ENCODE data around the gene PLPP4. TPM values are rescaled to one million over a fixed set of nuclear protein-coding genes. Genes with fewer than 3 reads are reported as not detected.

The PLPP4 gene
- total RNA-seq, 1 experiment from 2014 or later = not detected

DNA sequence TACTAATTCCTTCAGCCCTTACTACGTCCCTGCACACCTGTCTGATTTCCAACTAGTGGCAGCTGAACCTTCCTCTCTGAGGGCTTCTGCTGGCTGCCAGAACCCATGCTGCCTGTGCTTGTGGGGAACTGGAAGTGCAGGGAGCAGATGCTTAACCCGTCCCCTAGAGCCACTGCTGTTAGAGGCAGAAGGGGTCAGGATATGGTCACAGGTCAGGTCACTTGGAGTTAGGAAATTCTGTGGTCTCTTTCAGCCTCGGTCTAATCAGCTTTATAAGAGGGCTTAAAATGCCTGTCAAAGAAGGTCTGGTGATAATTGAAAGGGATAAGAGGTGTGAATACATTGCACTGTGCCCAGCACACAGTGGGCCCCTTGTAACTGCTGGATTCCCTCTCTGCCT is 82.0 kb downstream of the PLPP4 start:
- no peak for DNase-seq
- Histone ChIP-seq H3K4me3 (no peak overlapping the region), H3K9me3 (ENCODE audit: insufficient read depth, low read depth) (no peaks in the 10 kb centered on the region), H3K79me2 (ENCODE audit: low read depth) (no peaks in the 10 kb centered on the region), H3K4me1 (replicated peaks; ENCODE audit: insufficient read depth) (no peaks in the 10 kb centered on the region), H3K27ac (no peak overlapping the region), H3F3A (ENCODE audit: insufficient read depth, low read depth) (no peaks in the 10 kb centered on the region), H3K27me3 (ENCODE audit: insufficient read depth, low read depth) (no peaks in the 10 kb centered on the region), H2AFZ (no peak overlapping the region), H4K20me1 (ENCODE audit: insufficient read depth) (no peaks in the 10 kb centered on the region), H3K36me3 (ENCODE audit: low read depth) (no peaks in the 10 kb centered on the region), H3K4me2 (no peak overlapping the region), H3K9me2 (ENCODE audit: insufficient read depth) (no peaks in the 10 kb centered on the region)
- no TSS peak for BruUV-seq (replicated peaks)
- CTCF ChIA-PET = no interaction called here
- intact Hi-C loops (cut with micrococcal nuclease; ENCODE audit: unreplicated experiment) = no loop called here
- TF ChIP-seq, protein P1, sequence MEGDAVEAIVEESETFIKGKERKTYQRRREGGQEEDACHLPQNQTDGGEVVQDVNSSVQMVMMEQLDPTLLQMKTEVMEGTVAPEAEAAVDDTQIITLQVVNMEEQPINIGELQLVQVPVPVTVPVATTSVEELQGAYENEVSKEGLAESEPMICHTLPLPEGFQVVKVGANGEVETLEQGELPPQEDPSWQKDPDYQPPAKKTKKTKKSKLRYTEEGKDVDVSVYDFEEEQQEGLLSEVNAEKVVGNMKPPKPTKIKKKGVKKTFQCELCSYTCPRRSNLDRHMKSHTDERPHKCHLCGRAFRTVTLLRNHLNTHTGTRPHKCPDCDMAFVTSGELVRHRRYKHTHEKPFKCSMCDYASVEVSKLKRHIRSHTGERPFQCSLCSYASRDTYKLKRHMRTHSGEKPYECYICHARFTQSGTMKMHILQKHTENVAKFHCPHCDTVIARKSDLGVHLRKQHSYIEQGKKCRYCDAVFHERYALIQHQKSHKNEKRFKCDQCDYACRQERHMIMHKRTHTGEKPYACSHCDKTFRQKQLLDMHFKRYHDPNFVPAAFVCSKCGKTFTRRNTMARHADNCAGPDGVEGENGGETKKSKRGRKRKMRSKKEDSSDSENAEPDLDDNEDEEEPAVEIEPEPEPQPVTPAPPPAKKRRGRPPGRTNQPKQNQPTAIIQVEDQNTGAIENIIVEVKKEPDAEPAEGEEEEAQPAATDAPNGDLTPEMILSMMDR (conservative IDR thresholded peaks at IDR 0.05) = no peak
- TF ChIP-seq EZH2 (IDR thresholded peaks at IDR 0.05; ENCODE audit: low read depth) = no peak
- POLR2A ChIA-PET (ENCODE audit: unreplicated experiment) = no interaction called here

DNA sequence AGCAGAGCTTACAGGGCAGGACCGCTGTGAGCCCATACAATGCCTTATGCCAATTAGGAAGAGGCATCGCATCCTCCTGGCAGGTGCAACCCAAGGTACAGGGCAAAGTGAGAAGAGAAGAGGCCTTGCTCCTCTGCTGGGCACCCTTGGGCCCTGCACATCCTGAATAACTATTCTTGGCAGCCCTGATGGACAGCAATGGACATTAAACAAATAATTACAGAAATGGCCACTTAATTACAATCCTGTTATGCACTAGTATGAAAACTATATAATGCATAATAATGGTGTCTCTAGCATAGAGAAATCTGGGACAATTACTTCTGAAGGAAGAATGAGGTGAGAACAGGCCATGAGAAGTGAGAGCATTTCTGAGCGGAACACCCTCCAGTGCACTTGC is 83.5 kb downstream of the PLPP4 start:
- BruUV-seq (replicated peaks) = no TSS peak
- ChIA-PET CTCF (no interaction called here), POLR2A (ENCODE audit: unreplicated experiment) (no interaction called here)
- no peak for DNase-seq
- Histone ChIP-seq H3K4me2 (no peak overlapping the region), H3K79me2 (ENCODE audit: low read depth) (no peaks in the 10 kb centered on the region), H3K27ac (no peak overlapping the region), H3K36me3 (ENCODE audit: low read depth) (no peaks in the 10 kb centered on the region), H4K20me1 (ENCODE audit: insufficient read depth) (no peaks in the 10 kb centered on the region), H3K9me2 (ENCODE audit: insufficient read depth) (no peaks in the 10 kb centered on the region), H2AFZ (no peak overlapping the region), H3F3A (ENCODE audit: insufficient read depth, low read depth) (no peaks in the 10 kb centered on the region), H3K27me3 (ENCODE audit: insufficient read depth, low read depth) (no peaks in the 10 kb centered on the region), H3K4me1 (replicated peaks; ENCODE audit: insufficient read depth) (no peaks in the 10 kb centered on the region), H3K4me3 (no peak overlapping the region), H3K9me3 (ENCODE audit: insufficient read depth, low read depth) (no peaks in the 10 kb centered on the region)
- TF ChIP-seq, protein P1 (conservative IDR thresholded peaks at IDR 0.05) = no peak
- TF ChIP-seq EZH2 (IDR thresholded peaks at IDR 0.05; ENCODE audit: low read depth) = no peak
- intact Hi-C loops (cut with micrococcal nuclease; ENCODE audit: unreplicated experiment) = no loop called here

DNA sequence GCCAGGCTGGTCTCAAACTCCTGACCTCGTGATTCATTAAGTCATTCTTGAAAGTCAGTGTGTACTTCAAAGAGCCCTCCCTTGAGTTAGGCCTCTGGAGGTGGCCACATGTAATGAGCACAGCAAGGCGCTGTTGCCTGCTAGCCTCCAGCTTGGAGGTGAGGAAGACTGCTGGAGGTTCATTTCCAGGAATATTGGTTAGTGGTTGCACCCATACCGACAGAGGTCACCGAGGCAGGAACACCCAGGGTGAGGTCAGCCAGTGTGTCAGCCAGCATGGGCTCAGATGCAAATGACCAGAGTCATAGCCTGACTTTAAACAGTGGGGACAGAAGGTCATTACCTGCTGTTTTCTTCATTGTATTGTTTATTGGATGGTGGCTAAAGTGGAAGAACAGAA is 85.0 kb downstream of the PLPP4 start:
- no peaks in the 10 kb centered on the region for H3K9me3 ChIP-seq (ENCODE audit: insufficient read depth, low read depth)
- no peak overlapping the region for H3K27ac ChIP-seq
- no peaks in the 10 kb centered on the region for H3K27me3 ChIP-seq (ENCODE audit: insufficient read depth, low read depth)
- no TSS peak for BruUV-seq (replicated peaks)
- H4K20me1 ChIP-seq (ENCODE audit: insufficient read depth) = no peaks in the 10 kb centered on the region
- TF ChIP-seq, protein P1 (conservative IDR thresholded peaks at IDR 0.05) = no peak
- H2AFZ ChIP-seq = no peak overlapping the region
- no peaks in the 10 kb centered on the region for H3K4me1 ChIP-seq (replicated peaks; ENCODE audit: insufficient read depth)
- H3K36me3 ChIP-seq (ENCODE audit: low read depth) = no peaks in the 10 kb centered on the region
- CTCF ChIA-PET = no interaction called here
- no peaks in the 10 kb centered on the region for H3K79me2 ChIP-seq (ENCODE audit: low read depth)
- no peak overlapping the region for H3K4me3 ChIP-seq
- no peak overlapping the region for H3K4me2 ChIP-seq
- H3F3A ChIP-seq (ENCODE audit: insufficient read depth, low read depth) = no peaks in the 10 kb centered on the region
- intact Hi-C loops (cut with micrococcal nuclease; ENCODE audit: unreplicated experiment) = no loop called here
- no peaks in the 10 kb centered on the region for H3K9me2 ChIP-seq (ENCODE audit: insufficient read depth)
- POLR2A ChIA-PET (ENCODE audit: unreplicated experiment) = no interaction called here
- DNase-seq = no peak

Data from PC-9 (cell line).